ENCODE data around the gene RGS6.

Gene RGS6

DNA sequence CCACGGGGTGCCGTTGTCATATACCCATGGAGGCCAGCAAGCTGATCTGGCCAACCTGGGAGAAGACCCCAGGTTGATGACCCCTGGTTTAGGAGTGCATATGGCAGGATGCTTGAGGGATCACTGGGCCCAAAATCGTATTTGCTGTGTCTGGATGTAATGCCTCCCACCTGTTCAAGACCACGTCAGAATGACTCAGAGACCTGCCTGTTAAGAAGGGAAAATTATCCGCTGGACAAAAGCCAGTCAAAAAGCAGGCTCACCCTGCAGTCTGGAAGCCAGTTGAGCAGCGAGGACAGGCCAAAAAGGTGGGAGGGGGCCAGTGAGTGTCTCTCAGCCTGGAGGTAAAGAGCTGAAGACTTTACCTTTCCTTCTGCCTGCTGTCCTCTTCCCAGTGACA is 512.5 kb downstream of the RGS6 start:
- no peak for DNase-seq (ENCODE audit: extremely low read depth, low read depth)
- TF ChIP-seq, protein P1, sequence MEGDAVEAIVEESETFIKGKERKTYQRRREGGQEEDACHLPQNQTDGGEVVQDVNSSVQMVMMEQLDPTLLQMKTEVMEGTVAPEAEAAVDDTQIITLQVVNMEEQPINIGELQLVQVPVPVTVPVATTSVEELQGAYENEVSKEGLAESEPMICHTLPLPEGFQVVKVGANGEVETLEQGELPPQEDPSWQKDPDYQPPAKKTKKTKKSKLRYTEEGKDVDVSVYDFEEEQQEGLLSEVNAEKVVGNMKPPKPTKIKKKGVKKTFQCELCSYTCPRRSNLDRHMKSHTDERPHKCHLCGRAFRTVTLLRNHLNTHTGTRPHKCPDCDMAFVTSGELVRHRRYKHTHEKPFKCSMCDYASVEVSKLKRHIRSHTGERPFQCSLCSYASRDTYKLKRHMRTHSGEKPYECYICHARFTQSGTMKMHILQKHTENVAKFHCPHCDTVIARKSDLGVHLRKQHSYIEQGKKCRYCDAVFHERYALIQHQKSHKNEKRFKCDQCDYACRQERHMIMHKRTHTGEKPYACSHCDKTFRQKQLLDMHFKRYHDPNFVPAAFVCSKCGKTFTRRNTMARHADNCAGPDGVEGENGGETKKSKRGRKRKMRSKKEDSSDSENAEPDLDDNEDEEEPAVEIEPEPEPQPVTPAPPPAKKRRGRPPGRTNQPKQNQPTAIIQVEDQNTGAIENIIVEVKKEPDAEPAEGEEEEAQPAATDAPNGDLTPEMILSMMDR (IDR thresholded peaks at IDR 0.05; ENCODE audit: low read depth, low read length) = no peak

DNA sequence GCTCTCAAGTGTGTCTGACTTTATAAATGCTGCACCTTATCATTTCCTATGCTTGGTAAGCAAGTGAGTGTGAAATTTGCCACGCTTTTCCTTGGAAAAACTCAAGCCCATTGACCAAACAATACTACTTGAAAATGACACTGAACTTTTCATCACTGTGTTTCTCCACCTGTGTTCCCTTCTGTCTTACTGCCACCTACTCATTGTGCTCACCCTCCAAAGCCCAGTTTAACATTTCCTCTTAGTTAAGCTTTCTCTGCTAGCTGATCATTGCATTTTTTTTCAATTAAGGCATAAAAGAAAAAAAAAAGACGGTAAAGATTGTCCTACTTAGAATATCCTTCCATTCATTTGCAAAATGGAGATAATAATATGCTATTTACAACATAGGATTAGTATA is 516.0 kb downstream of the RGS6 start:
- DNase-seq (ENCODE audit: extremely low read depth, low read depth) = no peak
- TF ChIP-seq, protein P1 (IDR thresholded peaks at IDR 0.05; ENCODE audit: low read depth, low read length) = no peak

DNA sequence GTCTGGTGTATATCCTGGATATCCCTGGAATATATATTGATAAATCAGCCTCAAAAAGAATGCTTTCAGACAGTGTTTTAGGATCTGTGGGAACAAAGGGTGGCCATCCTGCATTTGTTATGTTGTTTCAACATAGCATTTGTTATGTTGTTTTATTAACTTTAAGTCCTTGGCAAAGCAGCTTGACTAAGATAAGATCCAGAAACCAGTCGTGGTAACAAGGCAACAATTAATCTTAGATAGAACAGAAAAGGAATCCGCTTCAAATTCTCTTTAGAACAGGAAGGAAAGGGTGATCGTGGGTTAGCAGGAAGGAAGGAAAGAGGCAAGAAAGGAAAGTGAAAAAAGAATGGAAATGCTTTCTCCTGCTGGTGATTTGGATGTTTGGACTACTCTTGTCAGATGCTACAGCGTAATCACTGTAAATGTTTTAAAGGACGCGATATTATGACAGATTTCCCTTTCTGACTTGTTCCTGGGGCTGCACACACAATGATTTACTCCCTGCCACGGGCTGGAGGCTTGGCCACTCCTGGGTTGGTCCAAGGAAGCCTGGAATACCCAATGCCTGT is 518.3 kb downstream of the RGS6 start:
- no peak for DNase-seq (ENCODE audit: extremely low read depth, low read depth)

DNA sequence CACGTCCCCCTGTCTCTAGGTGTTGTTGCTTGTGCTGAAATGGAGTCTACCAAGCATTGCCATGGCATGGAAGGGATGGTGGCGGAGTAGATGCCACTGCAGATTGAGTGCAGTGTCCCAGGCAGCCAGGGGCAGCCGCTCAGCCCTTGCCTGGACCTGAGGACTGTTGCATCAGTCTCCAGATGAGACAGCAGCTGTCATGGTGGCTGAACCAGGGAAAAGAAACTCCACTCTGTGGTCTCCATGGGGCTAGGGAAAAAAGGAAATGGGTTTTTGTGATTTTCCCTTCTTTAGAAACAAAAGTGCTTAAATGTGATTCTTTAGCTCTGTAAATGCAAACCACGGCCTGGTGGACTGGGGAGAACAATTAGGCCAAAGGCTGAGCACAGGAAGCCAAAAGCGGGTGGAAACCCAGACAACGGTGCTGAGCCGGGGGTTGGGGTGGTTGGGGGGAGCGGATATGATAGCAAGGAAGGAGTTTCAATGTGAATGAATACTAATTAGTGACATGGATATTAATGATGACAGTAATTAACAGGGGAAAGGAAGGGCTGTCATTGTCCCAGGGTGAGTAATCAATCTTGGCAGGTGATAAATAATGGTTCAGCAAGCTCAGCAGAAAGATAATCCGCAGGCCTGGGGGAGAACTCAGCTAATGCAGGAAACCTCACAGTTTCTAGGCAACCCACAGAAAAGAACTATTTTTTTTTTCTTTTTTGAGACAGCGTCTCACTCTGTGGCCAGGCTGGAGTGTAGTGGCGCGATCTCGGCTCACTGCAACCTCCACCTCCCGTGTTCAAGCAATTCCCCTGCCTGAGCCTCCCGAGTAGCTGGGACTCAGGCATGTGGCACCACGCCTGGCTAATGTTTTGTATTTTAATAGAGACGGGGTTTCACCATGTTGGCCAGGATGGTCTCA is 519.1 kb downstream of the RGS6 start:
- TF ChIP-seq, protein P1 (IDR thresholded peaks at IDR 0.05; ENCODE audit: low read depth, low read length) = no peak
- no peak for DNase-seq (ENCODE audit: extremely low read depth, low read depth)

More for the DNA sequence above, 518.3 kb downstream of the RGS6 start:
- TF ChIP-seq, protein P1 (IDR thresholded peaks at IDR 0.05; ENCODE audit: low read depth, low read length) = no peak

DNA sequence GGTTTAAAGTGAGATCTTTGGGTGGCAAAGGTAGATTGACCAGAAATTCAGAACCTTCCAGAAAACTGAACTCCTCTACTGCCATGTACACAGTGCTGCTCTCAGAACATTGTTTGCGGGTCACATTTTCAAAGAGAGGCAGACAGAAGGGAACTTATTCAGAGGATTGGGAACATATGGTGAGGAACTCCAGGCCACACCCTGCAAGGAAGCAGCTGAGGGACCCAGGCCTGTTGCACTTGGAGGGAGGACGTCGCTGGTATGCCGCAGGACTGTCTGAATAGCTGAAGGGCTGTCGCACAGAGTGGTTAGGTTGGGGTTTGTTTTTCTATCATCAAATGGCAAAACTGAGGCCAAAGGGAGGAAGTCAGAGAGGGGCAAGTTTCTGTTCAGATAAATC is 520.5 kb downstream of the RGS6 start:
- TF ChIP-seq, protein P1 (IDR thresholded peaks at IDR 0.05; ENCODE audit: low read depth, low read length) = no peak
- no peak for DNase-seq (ENCODE audit: extremely low read depth, low read depth)

DNA sequence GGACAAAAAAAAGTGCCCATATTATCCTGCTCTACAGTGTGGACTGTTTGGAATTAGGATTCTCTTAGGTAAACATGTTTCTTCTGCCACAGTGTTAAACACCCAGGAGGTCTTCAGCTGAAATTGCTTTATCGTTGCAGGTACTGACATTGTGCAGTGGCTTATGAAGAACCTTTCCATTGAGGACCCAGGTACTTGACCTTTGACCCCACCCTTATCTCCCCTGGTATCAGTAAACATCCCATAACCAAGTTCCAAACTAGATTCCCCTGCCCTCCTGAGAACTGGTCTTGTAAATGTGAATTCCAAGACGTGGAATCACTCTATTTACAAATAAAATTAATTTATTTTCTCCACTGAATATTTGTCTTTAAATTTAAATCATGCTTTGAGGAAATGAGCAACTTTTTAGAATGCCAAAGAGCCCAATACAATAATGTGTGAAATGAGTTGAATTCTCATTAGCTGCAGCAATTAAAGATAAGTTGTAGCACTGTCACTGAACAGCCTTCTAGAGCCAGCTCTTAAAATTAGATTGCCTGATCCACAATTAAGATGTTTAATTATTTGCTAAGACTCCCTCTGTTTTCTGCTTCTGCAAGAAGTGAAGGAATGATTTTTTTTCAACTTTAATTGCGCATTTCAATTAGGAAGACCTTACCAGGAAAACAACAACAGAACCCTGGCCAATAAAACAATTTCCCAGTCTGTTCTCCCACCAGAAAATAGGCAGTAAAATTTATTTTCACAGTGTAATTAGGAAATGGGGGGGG is 522.3 kb downstream of the RGS6 start:
- no peak for DNase-seq (ENCODE audit: extremely low read depth, low read depth)
- TF ChIP-seq, protein P1 (IDR thresholded peaks at IDR 0.05; ENCODE audit: low read depth, low read length) = no peak
